Subcutaneous abdominal adipose tissue (tissue), 5 donors: Measurements from ENCODE around the gene MYO6.

Source experiments
- H3K27ac ChIP-seq: one replicate; pipeline ENCODE4 v1.7.0; 2013; ENCODE audit warnings: low read depth, mild to moderate bottlenecking, inconsistent platforms, low read length, moderate library complexity
- H3K27me3 ChIP-seq, 5 donors: one replicate each; pipeline ENCODE4 v1.7.0; 2013; ENCODE audit warnings: low read length in 5 of 5, inconsistent platforms in 1 of 5; ENCODE audit not compliant: control insufficient read depth in 5 of 5, insufficient read depth in 4 of 5
- H3K36me3 ChIP-seq, 5 donors: one replicate each; pipeline ENCODE4 v1.7.0; 2013; ENCODE audit warnings: low read length in 5 of 5; ENCODE audit not compliant: control insufficient read depth in 5 of 5, insufficient read depth in 5 of 5
- H3K4me1 ChIP-seq, 5 donors: one replicate each; pipeline ENCODE4 v1.7.0; 2013; ENCODE audit warnings: low read length in 5 of 5, mild to moderate bottlenecking in 3 of 5, moderate library complexity in 1 of 5; ENCODE audit not compliant: control insufficient read depth in 5 of 5, insufficient read depth in 5 of 5
- H3K4me3 ChIP-seq, 5 donors: one replicate each; pipeline ENCODE4 v1.7.0; 2013; ENCODE audit warnings: low read length in 5 of 5, low read depth in 1 of 5
- H3K9ac ChIP-seq, 5 donors: one replicate each; pipeline ENCODE4 v1.7.0; 2013; ENCODE audit warnings: low read length in 5 of 5, mild to moderate bottlenecking in 4 of 5, moderate library complexity in 3 of 5
- H3K9me3 ChIP-seq, 5 donors: one replicate each; pipeline ENCODE4 v1.7.0; 2013; ENCODE audit warnings: low read length in 5 of 5; ENCODE audit not compliant: control insufficient read depth in 5 of 5
- donor health status: healthy.
- donor health status: healthy.
- donor health status: healthy.
- donor health status: healthy.
- donor health status: healthy.

The MYO6 gene

GRCh38 chr6:75870389-75870788 is 121.3 kb downstream of the MYO6 start:
- no peaks in the 10 kb centered on the region for H3K4me1 ChIP-seq
- H3K36me3 ChIP-seq = peaks cover 21 to 34% (median 27%) of the 10 kb centered on the region in 5 donors
- H3K27me3 ChIP-seq = no peaks in the 10 kb centered on the region
- H3K9me3 ChIP-seq = no peaks in the 10 kb centered on the region
- H3K27ac ChIP-seq = no peak overlapping the region
- H3K9ac ChIP-seq = no peak overlapping the region
- no peak overlapping the region for H3K4me3 ChIP-seq

GRCh38 chr6:75874224-75874623 is 125.2 kb downstream of the MYO6 start:
- no peak overlapping the region for H3K27ac ChIP-seq
- no peak overlapping the region for H3K9ac ChIP-seq
- H3K4me1 ChIP-seq = no peaks in the 10 kb centered on the region
- H3K4me3 ChIP-seq = no peak overlapping the region
- H3K36me3 ChIP-seq = peaks cover 14 to 41% (median 21%) of the 10 kb centered on the region in 5 donors
- no peaks in the 10 kb centered on the region for H3K27me3 ChIP-seq
- H3K9me3 ChIP-seq = no peaks in the 10 kb centered on the region

- Histone ChIP-seq H3K4me3 (no peak overlapping the region), H3K27me3 (no peaks in the 10 kb centered on the region), H3K9me3 (no peaks in the 10 kb centered on the region), H3K27ac (no peak overlapping the region), H3K9ac (no peak overlapping the region), H3K36me3 (peaks cover 14 to 41% (median 21%) of the 10 kb centered on the region in 5 donors), H3K4me1 (no peaks in the 10 kb centered on the region)
Measured at GRCh38 chr6:75876152-75876551, 127.1 kb downstream of the MYO6 start.

GRCh38 chr6:75880305-75880704 is 131.3 kb downstream of the MYO6 start:
- H3K27ac ChIP-seq = no peak overlapping the region
- H3K9me3 ChIP-seq = no peaks in the 10 kb centered on the region
- H3K36me3 ChIP-seq = peaks cover 3 to 17% (median 15%) of the 10 kb centered on the region in 5 donors
- no peaks in the 10 kb centered on the region for H3K27me3 ChIP-seq
- no peak overlapping the region for H3K4me3 ChIP-seq
- H3K4me1 ChIP-seq = no peaks in the 10 kb centered on the region
- no peak overlapping the region for H3K9ac ChIP-seq

GRCh38 chr6:75882734-75883133 is 133.7 kb downstream of the MYO6 start:
- H3K4me3 ChIP-seq = no peak overlapping the region
- H3K9ac ChIP-seq = no peak overlapping the region
- no peak overlapping the region for H3K27ac ChIP-seq
- H3K27me3 ChIP-seq = no peaks in the 10 kb centered on the region
- no peaks in the 10 kb centered on the region for H3K4me1 ChIP-seq
- H3K9me3 ChIP-seq = no peaks in the 10 kb centered on the region
- peaks cover 2 to 16% (median 8%) of the 10 kb centered on the region in 5 donors for H3K36me3 ChIP-seq

- Histone ChIP-seq H3K36me3 (peaks cover 2 to 11% (median 7%) of the 10 kb centered on the region in 5 donors), H3K27ac (no peak overlapping the region), H3K27me3 (no peaks in the 10 kb centered on the region), H3K4me1 (no peaks in the 10 kb centered on the region), H3K9me3 (no peaks in the 10 kb centered on the region), H3K4me3 (no peak overlapping the region), H3K9ac (no peak overlapping the region)
Measured at GRCh38 chr6:75884822-75885221, 135.8 kb downstream of the MYO6 start.

- Histone ChIP-seq H3K27me3 (no peaks in the 10 kb centered on the region), H3K36me3 (peaks cover 0 to 16% (median 7%) of the 10 kb centered on the region in 5 donors), H3K9me3 (no peaks in the 10 kb centered on the region), H3K4me1 (peaks cover 0 to 3% (median 0%) of the 10 kb centered on the region in 5 donors), H3K4me3 (no peak overlapping the region), H3K27ac (no peak overlapping the region), H3K9ac (no peak overlapping the region)
Measured at GRCh38 chr6:75892384-75892783, 143.3 kb downstream of the MYO6 start.

GRCh38 chr6:75893058-75893775 is 144.2 kb downstream of the MYO6 start:
- H3K27ac ChIP-seq = no peak overlapping the region
- peaks cover 0 to 16% (median 7%) of the 10 kb centered on the region in 5 donors for H3K36me3 ChIP-seq
- no peak overlapping the region for H3K4me3 ChIP-seq
- no peak overlapping the region for H3K9ac ChIP-seq
- peaks cover 0 to 3% (median 0%) of the 10 kb centered on the region in 5 donors for H3K4me1 ChIP-seq
- H3K9me3 ChIP-seq = no peaks in the 10 kb centered on the region
- H3K27me3 ChIP-seq = no peaks in the 10 kb centered on the region

GRCh38 chr6:75893776-75894152 is 144.7 kb downstream of the MYO6 start:
- Histone ChIP-seq H3K4me3 (no peak overlapping the region), H3K27me3 (no peaks in the 10 kb centered on the region), H3K27ac (no peak overlapping the region), H3K4me1 (peaks cover 0 to 3% (median 0%) of the 10 kb centered on the region in 5 donors), H3K9ac (no peak overlapping the region), H3K9me3 (no peaks in the 10 kb centered on the region), H3K36me3 (peaks cover 0 to 16% (median 7%) of the 10 kb centered on the region in 5 donors)

- H3K27ac ChIP-seq = no peak overlapping the region
- no peak overlapping the region for H3K4me3 ChIP-seq
- no peaks in the 10 kb centered on the region for H3K27me3 ChIP-seq
- H3K36me3 ChIP-seq = peaks cover 0 to 13% (median 7%) of the 10 kb centered on the region in 5 donors
- H3K4me1 ChIP-seq = peaks cover 0 to 3% (median 0%) of the 10 kb centered on the region in 5 donors
- no peaks in the 10 kb centered on the region for H3K9me3 ChIP-seq
- no peak overlapping the region for H3K9ac ChIP-seq
Measured at GRCh38 chr6:75896526-75896925, 147.5 kb downstream of the MYO6 start.
